ENCODE results near the gene CALML5.

Gene CALML5

GRCh38 chr10:5515948-5516761, 16.8 kb upstream of the CALML5 start:
- no peak for DNase-seq (ENCODE audit: low read depth in 2 of 2)

- DNase-seq (ENCODE audit: low read depth in 2 of 2), result no peak
Observed at GRCh38 chr10:5514226-5514850, 15.0 kb upstream of the CALML5 start.

GRCh38 chr10:5512881-5513612, 13.7 kb upstream of the CALML5 start:
- DNase-seq (ENCODE audit: low read depth in 2 of 2), result peak in 1 of 2 donors; percentile 6

GRCh38 chr10:5512331-5512730, 13.0 kb upstream of the CALML5 start:
- no peak for DNase-seq (ENCODE audit: low read depth in 2 of 2)

GRCh38 chr10:5511885-5512280, 12.5 kb upstream of the CALML5 start:
- no peak for DNase-seq (ENCODE audit: low read depth in 2 of 2)

- no peak for DNase-seq (ENCODE audit: low read depth in 2 of 2)
Observed at GRCh38 chr10:5511231-5511884, 12.0 kb upstream of the CALML5 start.

GRCh38 chr10:5510281-5511072, 11.1 kb upstream of the CALML5 start:
- DNase-seq (ENCODE audit: low read depth in 2 of 2), result no peak

GRCh38 chr10:5509691-5510090, 10.3 kb upstream of the CALML5 start:
- DNase-seq (ENCODE audit: low read depth in 2 of 2), result no peak

- no peak for DNase-seq (ENCODE audit: low read depth in 2 of 2)
Observed at GRCh38 chr10:5509236-5509635, 9.9 kb upstream of the CALML5 start.

GRCh38 chr10:5508786-5509185, 9.4 kb upstream of the CALML5 start:
- DNase-seq (ENCODE audit: low read depth in 2 of 2), result no peak

GRCh38 chr10:5508161-5508604, 8.8 kb upstream of the CALML5 start:
- DNase-seq (ENCODE audit: low read depth in 2 of 2), result no peak

- no peak for DNase-seq (ENCODE audit: low read depth in 2 of 2)
Observed at GRCh38 chr10:5507649-5508131, 8.3 kb upstream of the CALML5 start.

GRCh38 chr10:5506751-5507648, 7.6 kb upstream of the CALML5 start:
- DNase-seq (ENCODE audit: low read depth in 2 of 2), result no peak

- no peak for DNase-seq (ENCODE audit: low read depth in 2 of 2)
Observed at GRCh38 chr10:5506246-5506645, 6.9 kb upstream of the CALML5 start.

- no peak for DNase-seq (ENCODE audit: low read depth in 2 of 2)
Observed at GRCh38 chr10:5504146-5505072, 5.0 kb upstream of the CALML5 start.

GRCh38 chr10:5503477-5503835, 4.1 kb upstream of the CALML5 start:
- no peak for DNase-seq (ENCODE audit: low read depth in 2 of 2)

GRCh38 chr10:5502571-5503476, 3.5 kb upstream of the CALML5 start:
- DNase-seq (ENCODE audit: low read depth in 2 of 2), result no peak

- DNase-seq (ENCODE audit: low read depth in 2 of 2), result no peak
Observed at GRCh38 chr10:5502061-5502521, 2.7 kb upstream of the CALML5 start.
